BLaER1 treated with 17β-estradiol and CSF1 and Interleukin-3, amounts not matched to agents 10 nM and 100 nM (cell line): Measurements from ENCODE around the gene DENND6B.
A peak's percentile ranks its signal among the peaks of the same experiment; 100 is the strongest.

ENCODE experiments used
- H3K27ac ChIP-seq, 11 experiments: shearing (Covaris generic); formaldehyde crosslinking; 2 replicates each; pipeline ENCODE4 v1.8.1; 2022
- H3K27me3 ChIP-seq, 11 experiments: shearing (Covaris generic); formaldehyde crosslinking; 2 replicates each; pipeline ENCODE4 v1.8.1; 2022
- H3K36me3 ChIP-seq, 11 experiments: shearing (Covaris generic); formaldehyde crosslinking; 2 replicates each; pipeline ENCODE4 v1.8.1; 2022
- H3K4me1 ChIP-seq, 10 experiments: shearing (Covaris generic); formaldehyde crosslinking; 2 replicates each; pipeline ENCODE4 v1.8.1; 2022
- H3K4me2 ChIP-seq, 11 experiments: shearing (Covaris generic); formaldehyde crosslinking; 2 replicates each; pipeline ENCODE4 v1.8.1; 2022
- H3K4me3 ChIP-seq, 10 experiments: shearing (Covaris generic); formaldehyde crosslinking; 2 replicates each; pipeline ENCODE4 v1.8.1; 2022
- H3K9ac ChIP-seq, 11 experiments: shearing (Covaris generic); formaldehyde crosslinking; 2 replicates each; pipeline ENCODE4 v1.8.1; 2022
- H3K9me3 ChIP-seq, 11 experiments: shearing (Covaris generic); formaldehyde crosslinking; replicated peaks in 1 of 11; 2 replicates each; pipeline ENCODE4 v1.8.1; 2022
- H4K20me1 ChIP-seq, 11 experiments: shearing (Covaris generic); formaldehyde crosslinking; 2 replicates each; pipeline ENCODE4 v1.8.1; 2022
- Cebpa-rat ChIP-seq, 11 experiments: shearing (Covaris generic); IDR thresholded peaks; 2 replicates each; pipeline ENCODE4 v1.8.1; 2022

Gene DENND6B

DNA sequence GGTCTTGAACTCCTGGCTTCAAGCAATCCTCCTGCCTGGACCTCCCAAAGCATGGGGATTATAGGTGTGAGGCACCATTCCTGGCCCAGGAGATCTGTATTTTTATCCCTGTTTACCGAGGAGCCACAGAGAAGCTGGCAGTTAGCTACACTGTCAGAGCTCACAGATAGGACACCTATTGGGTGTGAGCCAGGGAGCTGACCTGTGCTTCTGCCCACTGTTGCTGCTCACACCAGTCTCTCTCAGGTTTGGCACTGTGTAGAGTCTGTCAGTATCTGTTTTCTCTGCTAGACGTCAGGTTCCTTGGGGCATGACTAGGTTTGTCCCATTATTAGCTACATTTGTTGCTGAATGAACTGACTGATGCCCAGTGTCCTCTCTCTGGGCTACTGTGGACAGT, 33.8 kb upstream of the DENND6B start:
- Histone ChIP-seq H3K9me3 (no peaks in the 10 kb centered on the region), H3K27me3 (no peaks in the 10 kb centered on the region), H3K36me3 (peaks cover 29 to 81% (median 56%) of the 10 kb centered on the region in 11 experiments), H3K27ac (no peak overlapping the region), H3K9ac (no peak overlapping the region), H3K4me3 (no peak overlapping the region), H3K4me2 (0 out of 22 replicates have a peak overlapping the region, but pooled peaks of 1 of the 11 experiments have one; percentile 0), H4K20me1 (peaks cover 82 to 100% (median 96%) of the 10 kb centered on the region in 11 experiments), H3K4me1 (peaks cover 0 to 18% (median 12%) of the 10 kb centered on the region in 10 experiments; a peak in 10 of 20 replicates)
- no peak for TF ChIP-seq Cebpa-rat (IDR thresholded peaks at IDR 0.05)

GRCh38 chr22:50357756-50358155, 30.9 kb upstream of the DENND6B start:
- TF ChIP-seq Cebpa-rat (IDR thresholded peaks at IDR 0.05) = no peak
- no peaks in the 10 kb centered on the region for H3K9me3 ChIP-seq
- H3K4me2 ChIP-seq = no peak overlapping the region
- H3K9ac ChIP-seq = no peak overlapping the region
- peaks cover 77 to 100% (median 96%) of the 10 kb centered on the region in 11 experiments for H4K20me1 ChIP-seq
- no peak overlapping the region for H3K4me3 ChIP-seq
- H3K4me1 ChIP-seq = peaks cover 0 to 18% (median 12%) of the 10 kb centered on the region in 10 experiments; a peak in 9 of 20 replicates
- H3K27ac ChIP-seq = no peak overlapping the region
- H3K36me3 ChIP-seq = peaks cover 34 to 87% (median 58%) of the 10 kb centered on the region in 11 experiments
- H3K27me3 ChIP-seq = no peaks in the 10 kb centered on the region

GRCh38 chr22:50357222-50357621, 30.4 kb upstream of the DENND6B start:
- Histone ChIP-seq H3K9me3 (no peaks in the 10 kb centered on the region), H3K27ac (no peak overlapping the region), H3K4me2 (no peak overlapping the region), H3K27me3 (no peaks in the 10 kb centered on the region), H3K4me3 (no peak overlapping the region), H3K9ac (no peak overlapping the region), H3K36me3 (peaks cover 38 to 87% (median 58%) of the 10 kb centered on the region in 11 experiments), H4K20me1 (peaks cover 75 to 100% (median 96%) of the 10 kb centered on the region in 11 experiments), H3K4me1 (peaks cover 0 to 18% (median 12%) of the 10 kb centered on the region in 10 experiments; a peak in 9 of 20 replicates)
- TF ChIP-seq Cebpa-rat (IDR thresholded peaks at IDR 0.05) = no peak

GRCh38 chr22:50356186-50356585, 29.4 kb upstream of the DENND6B start:
- Histone ChIP-seq H3K4me1 (peaks cover 0 to 10% (median 4%) of the 10 kb centered on the region in 10 experiments; a peak in 6 of 20 replicates), H3K27me3 (no peaks in the 10 kb centered on the region), H3K36me3 (peaks cover 34 to 86% (median 58%) of the 10 kb centered on the region in 11 experiments), H4K20me1 (peaks cover 72 to 100% (median 95%) of the 10 kb centered on the region in 11 experiments), H3K9me3 (no peaks in the 10 kb centered on the region), H3K9ac (no peak overlapping the region), H3K27ac (no peak overlapping the region), H3K4me3 (no peak overlapping the region), H3K4me2 (no peak overlapping the region)
- TF ChIP-seq Cebpa-rat (IDR thresholded peaks at IDR 0.05) = no peak

DNA sequence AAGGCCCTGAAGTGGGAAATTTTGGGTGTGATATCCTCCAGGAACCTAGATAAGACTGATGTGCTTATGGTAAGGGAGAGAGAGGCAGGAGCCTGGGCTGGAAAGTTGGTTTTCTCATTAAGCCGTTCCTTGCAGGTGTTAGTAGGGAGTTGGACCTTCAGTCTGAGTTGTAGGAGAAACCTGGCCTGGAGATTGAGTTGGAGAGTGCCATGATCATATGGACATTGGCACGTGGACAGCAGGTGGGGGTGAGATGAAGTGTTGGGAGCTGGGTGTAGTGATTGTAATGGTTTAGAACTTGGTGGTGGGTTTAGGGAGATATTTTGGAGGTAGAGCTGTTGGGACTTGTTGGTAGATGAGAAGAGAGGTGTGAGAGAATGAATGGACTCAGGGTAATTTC, 21.2 kb upstream of the DENND6B start:
- H3K9ac ChIP-seq = peak overlapping the region in 4 of 11 experiments; percentile 9 to 51 (median 18); a peak in 2 of 22 replicates
- H3K4me2 ChIP-seq = peak overlapping the region in 5 of 11 experiments; percentile 16 to 61 (median 48); a peak in 7 of 22 replicates
- H3K4me3 ChIP-seq = no peak overlapping the region
- no peaks in the 10 kb centered on the region for H3K27me3 ChIP-seq
- no peak for TF ChIP-seq Cebpa-rat (IDR thresholded peaks at IDR 0.05)
- H3K36me3 ChIP-seq = peaks cover 16 to 38% (median 22%) of the 10 kb centered on the region in 11 experiments; a peak in 21 of 22 replicates
- H3K9me3 ChIP-seq = no peaks in the 10 kb centered on the region
- no peak overlapping the region; a peak in 1 of 22 replicates for H3K27ac ChIP-seq
- peaks cover 44 to 70% (median 61%) of the 10 kb centered on the region in 11 experiments; a peak in 21 of 22 replicates for H4K20me1 ChIP-seq
- H3K4me1 ChIP-seq = peaks cover 0 to 25% (median 16%) of the 10 kb centered on the region in 10 experiments; a peak in 13 of 20 replicates

DNA sequence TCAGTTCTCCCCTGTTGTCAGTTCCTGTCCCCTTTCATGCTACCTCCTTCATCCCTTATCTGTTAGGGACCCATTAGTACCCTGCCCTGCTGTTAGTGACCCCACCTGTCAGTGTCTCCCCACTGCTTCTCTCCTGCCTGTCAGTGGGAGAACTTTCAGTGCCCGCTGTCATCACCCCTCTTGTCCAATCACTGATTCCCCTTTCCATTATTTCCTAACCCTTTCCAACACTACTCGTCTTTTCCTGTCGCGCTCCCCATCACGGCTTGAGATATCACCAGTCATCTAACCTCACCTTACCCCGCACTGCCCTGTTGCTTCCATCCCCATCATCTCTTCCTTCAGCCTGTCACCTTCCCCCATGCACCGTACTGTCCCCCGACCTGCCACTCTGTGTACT, 20.3 kb upstream of the DENND6B start:
- Histone ChIP-seq H3K4me1 (peaks cover 8 to 31% (median 21%) of the 10 kb centered on the region in 10 experiments; a peak in 19 of 20 replicates), H3K27me3 (no peaks in the 10 kb centered on the region), H3K9me3 (no peaks in the 10 kb centered on the region), H3K4me3 (no peak overlapping the region), H3K9ac (peak overlapping the region in 6 of 11 experiments; percentile 1 to 51 (median 35); a peak in 6 of 22 replicates), H3K4me2 (peak overlapping the region in 10 of 11 experiments; percentile 14 to 61 (median 34); a peak in 18 of 22 replicates), H3K36me3 (peaks cover 8 to 29% (median 14%) of the 10 kb centered on the region in 11 experiments; a peak in 20 of 22 replicates), H4K20me1 (peaks cover 36 to 61% (median 52%) of the 10 kb centered on the region in 11 experiments; a peak in 21 of 22 replicates), H3K27ac (no peak overlapping the region)
- no peak for TF ChIP-seq Cebpa-rat (IDR thresholded peaks at IDR 0.05)

- Histone ChIP-seq H3K27ac (no peak overlapping the region), H3K9me3 (no peaks in the 10 kb centered on the region), H3K9ac (peak overlapping the region in 2 of 11 experiments; percentile 8 to 39; a peak in 3 of 22 replicates), H3K4me2 (peak overlapping the region in 9 of 11 experiments; percentile 14 to 61 (median 35); a peak in 15 of 22 replicates), H3K36me3 (peaks cover 2 to 22% (median 9%) of the 10 kb centered on the region in 11 experiments; a peak in 16 of 22 replicates), H4K20me1 (peaks cover 32 to 54% (median 46%) of the 10 kb centered on the region in 11 experiments; a peak in 21 of 22 replicates), H3K27me3 (no peaks in the 10 kb centered on the region), H3K4me1 (peaks cover 11 to 38% (median 26%) of the 10 kb centered on the region in 10 experiments; a peak in 19 of 20 replicates), H3K4me3 (no peak overlapping the region)
- no peak for TF ChIP-seq Cebpa-rat (IDR thresholded peaks at IDR 0.05)
Observed at GRCh38 chr22:50346470-50346869, 19.7 kb upstream of the DENND6B start.

DNA sequence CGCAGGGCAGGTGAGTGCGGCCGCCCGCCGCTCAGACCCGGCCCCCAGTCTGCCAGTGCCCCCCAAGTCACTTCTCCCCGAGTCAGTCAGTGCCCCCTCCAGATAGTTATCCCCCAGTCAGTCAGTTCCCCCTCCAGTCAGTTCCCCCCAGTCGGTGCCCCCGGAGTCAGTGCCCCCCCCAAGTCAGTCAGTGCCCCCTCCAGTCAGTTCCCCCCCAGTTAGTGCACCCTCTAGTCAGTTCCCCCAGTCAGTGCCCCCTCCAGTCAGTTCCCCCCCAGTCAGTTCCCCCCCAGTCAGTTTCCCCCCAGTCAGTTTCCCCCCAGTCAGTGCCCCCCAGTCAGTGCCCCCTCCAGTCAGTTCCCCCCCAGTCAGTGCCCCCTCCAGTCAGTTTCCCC, 16.7 kb upstream of the DENND6B start:
- H4K20me1 ChIP-seq = peaks cover 21 to 25% (median 22%) of the 10 kb centered on the region in 11 experiments; a peak in 21 of 22 replicates
- H3K4me1 ChIP-seq = peaks cover 11 to 41% (median 29%) of the 10 kb centered on the region in 10 experiments; a peak in 19 of 20 replicates
- H3K27me3 ChIP-seq = no peaks in the 10 kb centered on the region
- TF ChIP-seq Cebpa-rat (IDR thresholded peaks at IDR 0.05) = no peak
- H3K36me3 ChIP-seq = peaks cover 0 to 17% (median 4%) of the 10 kb centered on the region in 11 experiments; a peak in 7 of 22 replicates
- H3K9me3 ChIP-seq = peaks cover 0 to 4% (median 0%) of the 10 kb centered on the region in 11 experiments; a peak in 4 of 22 replicates
- H3K9ac ChIP-seq = peak overlapping the region; percentile 93 to 98 (median 95)
- peak overlapping the region in 10 of 11 experiments; percentile 29 to 100 (median 92); a peak in 14 of 22 replicates for H3K4me2 ChIP-seq
- peak overlapping the region; percentile 85 to 93 (median 91) for H3K27ac ChIP-seq
- peak overlapping the region; percentile 84 to 95 (median 88) for H3K4me3 ChIP-seq
